B cell (primary cell): ENCODE data around the gene NELL1. TPM values are rescaled to one million over a fixed set of nuclear protein-coding genes. Genes with fewer than 3 reads are reported as not detected.

Source experiments
- ATAC-seq: fragments of 200-7000 bp; cut with Tn5 transposase; one replicate; pipeline ENCODE4 v1.10.0; 2021; ENCODE audit warnings: low read depth, mild to moderate bottlenecking, moderate number of reproducible peaks, moderate library complexity
- CTCF ChIA-PET: fragments of 350-600 bp; sonication (Branson Sonifier 250); formaldehyde crosslinking; loops from one replicate; lab custom pipeline; 2021; ENCODE audit warnings: antibody characterized with exemption, inconsistent platforms; lab: Charles Lee
- POLR2A ChIA-PET: fragments of 350-600 bp; sonication (Branson Sonifier 250); formaldehyde crosslinking; loops from one replicate; lab custom pipeline; 2021; ENCODE audit warnings: antibody characterized with exemption; lab: Charles Lee
- DNase-seq: peaks from one replicate; pipeline ENCODE4 v3.0.0; 2013
- H2AFZ ChIP-seq: 2 replicates; pipeline ENCODE4 v1.6.1; 2012; ENCODE audit warnings: mild to moderate bottlenecking, low read depth, low read length; ENCODE audit not compliant: insufficient read depth, poor library complexity, severe bottlenecking
- H3K27ac ChIP-seq, 2 donors: 1 replicate in 1 of 2; 2 replicates in 1 of 2; pipeline ENCODE4 v1.5.1; 2012 to 2013; ENCODE audit warnings: low read length in 2 of 2, mild to moderate bottlenecking in 2 of 2, moderate library complexity in 1 of 2
- H3K27me3 ChIP-seq, 4 experiments: fragments of 200-600 bp in 1 of 4; sonication (generic) in 1 of 4; replicated peaks in 1 of 4; 1 replicate in 2 of 4; 2 replicates in 2 of 4; pipeline versions ENCODE4 v1.6.1 to v1.7.0; 2013 to 2016; ENCODE audit warnings: low read length in 3 of 4, mild to moderate bottlenecking in 2 of 4, mixed read lengths in 1 of 4, moderate library complexity in 1 of 4; ENCODE audit not compliant: insufficient read depth in 4 of 4, control insufficient read depth in 3 of 4; ENCODE audit errors: control extremely low read depth in 1 of 4
- H3K36me3 ChIP-seq, 2 experiments: replicated peaks in 1 of 2; 1 replicate in 1 of 2; 2 replicates in 1 of 2; pipeline versions ENCODE4 v1.6.1 to v1.7.1; 2013; ENCODE audit warnings: low read length in 1 of 2; ENCODE audit not compliant: insufficient read depth in 2 of 2, control insufficient read depth in 1 of 2; ENCODE audit errors: control extremely low read depth in 1 of 2, extremely low read depth in 1 of 2
- H3K4me1 ChIP-seq, 2 donors: fragments of 200-600 bp in 1 of 2; sonication (generic) in 1 of 2; 1 replicate in 1 of 2; 2 replicates in 1 of 2; pipeline versions ENCODE4 v1.5.1 to v1.6.1; 2013 to 2017; ENCODE audit warnings: low read length in 2 of 2; ENCODE audit not compliant: control insufficient read depth in 2 of 2, insufficient read depth in 2 of 2
- H3K4me2 ChIP-seq: replicated peaks from 2 replicates; pipeline ENCODE3; 2012; ENCODE audit warnings: mild to moderate bottlenecking, low read depth, low read length; ENCODE audit not compliant: poor library complexity, severe bottlenecking
- H3K4me3 ChIP-seq, 5 experiments: fragments of 200-600 bp in 1 of 5; sonication (generic) in 1 of 5; 1 replicate in 3 of 5; 2 replicates in 2 of 5; pipeline versions ENCODE4 v1.5.1 to v1.7.0; 2011 to 2016; ENCODE audit warnings: low read length in 4 of 5, mild to moderate bottlenecking in 4 of 5, low read depth in 2 of 5, control low read depth in 1 of 5, moderate library complexity in 1 of 5; ENCODE audit not compliant: insufficient read depth in 1 of 5; ENCODE audit errors: control extremely low read depth in 1 of 5, extremely low read depth in 1 of 5
- H3K79me2 ChIP-seq: fragments of 200-600 bp; sonication (generic); one replicate; pipeline ENCODE4 v1.6.0; 2016; ENCODE audit warnings: low read length; ENCODE audit not compliant: control insufficient read depth, insufficient read depth
- H3K9ac ChIP-seq: fragments of 200-600 bp; sonication (generic); 2 replicates; pipeline ENCODE4 v1.6.1; 2017; ENCODE audit warnings: mild to moderate bottlenecking, low read length, moderate library complexity
- H3K9me3 ChIP-seq, 3 donors: one replicate each; pipeline versions ENCODE4 v1.6.1 to v1.7.1; 2013; ENCODE audit warnings: low read length in 2 of 3; ENCODE audit not compliant: control insufficient read depth in 2 of 3, insufficient read depth in 1 of 3; ENCODE audit errors: control extremely low read depth in 1 of 3
- H4K20me1 ChIP-seq: 2 replicates; pipeline ENCODE4 v1.6.0; 2012; ENCODE audit warnings: mild to moderate bottlenecking, low read length; ENCODE audit not compliant: insufficient read depth, control insufficient read depth, poor library complexity, severe bottlenecking
- H3K27ac Mint-ChIP-seq: one replicate; pipeline ENCODE4 v1.8.0; 2021; ENCODE audit warnings: mixed read lengths
- H3K27me3 Mint-ChIP-seq: one replicate; pipeline ENCODE4 v1.8.0; 2021; ENCODE audit warnings: mixed read lengths
- H3K4me1 Mint-ChIP-seq: one replicate; pipeline ENCODE4 v1.8.0; 2021; ENCODE audit warnings: mixed read lengths
- H3K4me3 Mint-ChIP-seq: one replicate; pipeline ENCODE4 v1.8.0; 2021; ENCODE audit warnings: mixed read lengths
- H3K9me3 Mint-ChIP-seq: one replicate; pipeline ENCODE4 v1.8.0; 2022; ENCODE audit warnings: mixed read lengths; ENCODE audit not compliant: insufficient read depth
- CTCF ChIP-seq: fragments of 200-600 bp; IDR thresholded peaks from one replicate; pipeline ENCODE4 v1.8.0; 2022; ENCODE audit warnings: antibody characterized with exemption, mild to moderate bottlenecking
- EZH2 ChIP-seq: IDR thresholded peaks from 2 replicates; pipeline ENCODE4 v1.6.1; 2012; ENCODE audit warnings: borderline replicate concordance, low read depth, mild to moderate bottlenecking, moderate library complexity, low read length; ENCODE audit not compliant: insufficient read depth, poor library complexity, severe bottlenecking
- WGBS: methylation state at CpG from one replicate; pipeline ENCODE4 v1.1.5; 2013; ENCODE audit warnings: missing lambda C conversion rate; ENCODE audit not compliant: insufficient coverage; 5-methylcytosine and 5-hydroxymethylcytosine counted together
- intact Hi-C: fragments of 100-400 bp; cut with micrococcal nuclease; formaldehyde crosslinking; loops from one replicate; pipeline ENCODE4 v1.10.0; 2022
- polyA plus RNA-seq: library from polyadenylated mRNA; depleted of rRNA; stranded (reverse); fragments of >200 nt; gene quantifications from 2 replicates; pipeline ENCODE4 v1.2.3, GENCODE V29; 2012
- total RNA-seq, 2 donors: library from RNA; stranded (reverse); fragments of 120-200 nt in 1 of 2; gene quantifications; 1 replicate in 1 of 2; 2 replicates in 1 of 2; pipeline versions ENCODE4 v1.2.3 to v1.2.4, GENCODE V29; 2013 to 2022

The NELL1 gene
- total and polyA plus RNA-seq, 2 donors (not counting 1 experiment from before 2014, with no cell fraction given) = not detected

GRCh38 chr11:21132146-21132720 lies 462.8 kb downstream of the NELL1 start:
- CTCF ChIA-PET = no interaction called here
- Mint-ChIP-seq H3K9me3 (no peaks in the 10 kb centered on the region), H3K27me3 (no peaks in the 10 kb centered on the region), H3K4me3 (no peak overlapping the region), H3K4me1 (no peaks in the 10 kb centered on the region), H3K27ac (no peak overlapping the region)
- Histone ChIP-seq H3K27me3 (no peaks in the 10 kb centered on the region), H3K4me3 (no peak overlapping the region), H3K27ac (no peak overlapping the region), H2AFZ (no peak overlapping the region), H3K36me3 (no peaks in the 10 kb centered on the region), H3K4me1 (no peaks in the 10 kb centered on the region), H4K20me1 (no peaks in the 10 kb centered on the region), H3K9ac (no peak overlapping the region), H3K9me3 (peaks cover 0 to 11% (median 0%) of the 10 kb centered on the region in 3 donors), H3K79me2 (no peaks in the 10 kb centered on the region), H3K4me2 (no peak overlapping the region)
- 91% methylated on average over 11 of the region's 11 CpGs for WGBS
- DNase-seq (no peak), ATAC-seq (no peak)
- no peak for TF ChIP-seq CTCF
- intact Hi-C loops = no loop called here
- POLR2A ChIA-PET = no interaction called here

- Histone ChIP-seq H3K36me3 (no peaks in the 10 kb centered on the region), H3K27me3 (no peaks in the 10 kb centered on the region), H3K9me3 (peaks cover 0 to 11% (median 0%) of the 10 kb centered on the region in 3 donors), H3K27ac (no peak overlapping the region), H4K20me1 (no peaks in the 10 kb centered on the region), H3K79me2 (no peaks in the 10 kb centered on the region), H3K4me1 (no peaks in the 10 kb centered on the region), H3K4me3 (no peak overlapping the region), H3K4me2 (no peak overlapping the region), H2AFZ (no peak overlapping the region), H3K9ac (no peak overlapping the region)
- intact Hi-C loops = no loop called here
- Mint-ChIP-seq H3K27me3 (no peaks in the 10 kb centered on the region), H3K27ac (no peak overlapping the region), H3K4me3 (no peak overlapping the region), H3K4me1 (no peaks in the 10 kb centered on the region), H3K9me3 (no peaks in the 10 kb centered on the region)
- ATAC-seq = no peak
- CTCF ChIA-PET = no interaction called here
- no peak for DNase-seq
- POLR2A ChIA-PET = no interaction called here
- 83% methylated on average over 2 of the region's 2 CpGs for WGBS
- TF ChIP-seq EZH2 (no peak), CTCF (no peak)
Observed at GRCh38 chr11:21133244-21133643, 463.9 kb downstream of the NELL1 start.
